GM13977 (cell line): Measurements from ENCODE around the gene TRIO.

ENCODE experiments used
- DNase-seq: peaks from one replicate; pipeline ENCODE4 v3.0.0; 2012; ENCODE audit warnings: low spot score
- in situ Hi-C: fragments of 300-500 bp; cut with MboI; formaldehyde crosslinking; loops from one replicate; pipeline ENCODE4 v1.12.0; 2022; ENCODE audit warnings: low sequenced_read_pairs, low pct_unique_long_range_greater_than_20kb, mixed read lengths, inconsistent platforms; ENCODE audit not compliant: unreplicated experiment
- TF ChIP-seq, protein P1 (sequence below): IDR thresholded peaks from 2 replicates; pipeline ENCODE4 v1.5.1; 2012; ENCODE audit warnings: mild to moderate bottlenecking, control low read depth; ENCODE audit not compliant: insufficient read depth; ENCODE audit errors: extremely low read depth, missing control alignments

TRIO gene

DNA sequence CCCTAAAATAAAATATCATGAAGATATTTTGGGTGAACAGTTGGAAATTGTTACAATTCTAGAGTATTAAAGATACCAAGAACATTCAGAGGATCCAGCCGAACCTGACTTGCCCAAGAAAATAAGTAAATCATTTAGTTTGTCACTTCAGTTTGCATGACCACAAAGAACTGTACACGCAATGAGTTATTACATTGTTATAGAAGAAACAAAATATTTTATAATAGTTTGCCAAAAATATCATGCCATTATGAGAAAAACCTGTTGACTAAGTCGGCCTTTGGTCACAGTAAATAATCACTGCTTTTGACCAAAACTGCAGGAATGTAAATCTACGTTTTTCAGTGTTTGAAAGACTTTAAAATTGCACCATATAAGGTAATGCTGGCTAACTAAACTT is 27.9 kb downstream of the TRIO start:
- in situ Hi-C loops = no loop called here
- no peak for DNase-seq

DNA sequence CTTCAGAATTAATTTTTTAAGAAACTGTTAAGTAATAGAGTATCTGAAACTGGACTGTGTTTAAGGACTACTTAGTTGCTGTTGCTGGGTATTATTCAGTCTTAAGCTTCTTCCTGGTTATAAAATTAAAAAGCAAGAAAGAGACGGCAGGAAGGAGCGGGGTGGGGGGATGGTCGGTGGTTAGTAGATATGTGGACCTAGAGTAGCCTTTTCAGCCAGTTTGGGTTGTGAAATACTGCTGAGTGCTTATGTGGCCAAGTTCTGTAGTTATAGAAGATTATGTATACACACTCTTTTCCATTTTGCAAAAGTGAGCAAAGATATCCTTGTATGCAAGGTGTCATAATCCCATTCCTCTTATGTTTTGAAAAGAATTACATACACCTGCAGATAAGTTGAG is 28.5 kb downstream of the TRIO start:
- TF ChIP-seq, protein P1, sequence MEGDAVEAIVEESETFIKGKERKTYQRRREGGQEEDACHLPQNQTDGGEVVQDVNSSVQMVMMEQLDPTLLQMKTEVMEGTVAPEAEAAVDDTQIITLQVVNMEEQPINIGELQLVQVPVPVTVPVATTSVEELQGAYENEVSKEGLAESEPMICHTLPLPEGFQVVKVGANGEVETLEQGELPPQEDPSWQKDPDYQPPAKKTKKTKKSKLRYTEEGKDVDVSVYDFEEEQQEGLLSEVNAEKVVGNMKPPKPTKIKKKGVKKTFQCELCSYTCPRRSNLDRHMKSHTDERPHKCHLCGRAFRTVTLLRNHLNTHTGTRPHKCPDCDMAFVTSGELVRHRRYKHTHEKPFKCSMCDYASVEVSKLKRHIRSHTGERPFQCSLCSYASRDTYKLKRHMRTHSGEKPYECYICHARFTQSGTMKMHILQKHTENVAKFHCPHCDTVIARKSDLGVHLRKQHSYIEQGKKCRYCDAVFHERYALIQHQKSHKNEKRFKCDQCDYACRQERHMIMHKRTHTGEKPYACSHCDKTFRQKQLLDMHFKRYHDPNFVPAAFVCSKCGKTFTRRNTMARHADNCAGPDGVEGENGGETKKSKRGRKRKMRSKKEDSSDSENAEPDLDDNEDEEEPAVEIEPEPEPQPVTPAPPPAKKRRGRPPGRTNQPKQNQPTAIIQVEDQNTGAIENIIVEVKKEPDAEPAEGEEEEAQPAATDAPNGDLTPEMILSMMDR = no peak
- DNase-seq = no peak
- in situ Hi-C loops = no loop called here

More for the DNA sequence above, 27.9 kb downstream of the TRIO start:
- TF ChIP-seq, protein P1 = no peak

DNA sequence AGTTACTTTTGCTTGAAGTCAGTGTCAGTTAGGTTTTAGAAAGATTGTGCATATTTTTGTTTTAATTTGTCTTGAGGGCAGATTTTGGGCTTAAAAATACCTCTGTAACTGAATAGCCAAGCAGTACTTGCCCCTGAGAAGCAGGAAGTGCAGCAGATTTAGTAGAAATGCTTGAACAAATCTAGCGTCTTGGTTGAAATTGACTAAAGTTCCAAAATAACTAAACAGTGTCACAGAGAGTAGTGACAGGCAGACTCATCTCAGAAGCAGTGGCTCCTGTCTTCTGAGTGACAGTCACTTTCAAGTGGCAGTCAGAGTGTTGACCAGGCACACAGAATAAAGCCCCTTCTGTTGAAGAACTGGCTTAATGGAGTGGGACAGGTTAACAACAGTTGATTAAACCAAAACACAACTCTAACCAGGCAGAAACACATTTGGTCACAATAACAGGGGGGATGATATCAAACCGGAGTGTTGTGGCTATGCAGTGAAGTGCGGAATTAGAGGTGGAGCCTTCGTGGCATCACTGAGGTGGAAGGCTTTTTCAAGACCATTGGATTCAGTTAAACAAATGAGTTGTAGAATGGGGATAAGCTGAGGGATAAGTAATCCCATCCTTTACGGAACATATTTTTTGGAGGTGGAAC is 29.1 kb downstream of the TRIO start:
- DNase-seq = peak; percentile 65
- in situ Hi-C loops = no loop called here
- TF ChIP-seq, protein P1 = no peak

DNA sequence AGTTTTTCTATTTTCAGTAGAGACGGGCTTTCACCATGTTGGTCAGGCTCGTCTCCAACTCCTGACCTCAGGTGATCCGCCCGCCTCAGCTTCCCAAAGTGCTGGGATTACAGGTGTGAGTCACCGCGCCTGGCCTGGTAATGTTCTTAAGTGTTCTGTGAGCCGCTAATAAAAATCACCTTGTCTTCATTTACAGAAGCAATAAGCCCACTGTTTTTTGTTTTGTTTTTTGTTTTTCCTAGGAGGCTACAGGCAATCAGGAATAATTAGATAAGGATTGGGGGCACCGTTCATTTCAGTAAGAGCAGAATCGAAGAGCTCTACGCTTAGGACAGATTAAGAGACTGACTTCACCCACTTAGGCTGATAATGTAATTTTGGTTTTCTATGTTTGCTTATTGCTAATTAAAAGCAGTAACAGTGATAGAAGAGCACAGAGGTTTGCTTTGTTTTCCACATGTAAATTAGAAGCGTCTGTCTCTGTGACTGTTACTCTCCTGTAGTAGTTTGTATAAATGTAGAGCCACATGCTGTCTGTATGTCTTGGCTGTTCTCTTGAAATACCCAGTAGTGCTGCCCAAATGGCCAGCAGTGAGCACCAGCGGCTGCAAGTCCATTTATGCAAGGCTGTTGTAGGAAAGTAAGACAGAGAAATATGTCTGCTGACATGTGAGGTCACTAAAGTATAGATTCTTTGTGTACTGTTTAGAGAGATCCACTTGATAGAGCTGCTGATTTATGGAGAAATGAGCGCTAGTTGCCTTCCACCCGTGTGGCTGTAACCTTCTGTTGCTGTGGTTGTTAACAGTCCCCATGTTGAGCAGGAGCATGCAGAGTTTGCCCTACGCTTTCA is 30.5 kb downstream of the TRIO start:
- TF ChIP-seq, protein P1 = no peak
- in situ Hi-C loops = no loop called here
- DNase-seq = no peak

DNA sequence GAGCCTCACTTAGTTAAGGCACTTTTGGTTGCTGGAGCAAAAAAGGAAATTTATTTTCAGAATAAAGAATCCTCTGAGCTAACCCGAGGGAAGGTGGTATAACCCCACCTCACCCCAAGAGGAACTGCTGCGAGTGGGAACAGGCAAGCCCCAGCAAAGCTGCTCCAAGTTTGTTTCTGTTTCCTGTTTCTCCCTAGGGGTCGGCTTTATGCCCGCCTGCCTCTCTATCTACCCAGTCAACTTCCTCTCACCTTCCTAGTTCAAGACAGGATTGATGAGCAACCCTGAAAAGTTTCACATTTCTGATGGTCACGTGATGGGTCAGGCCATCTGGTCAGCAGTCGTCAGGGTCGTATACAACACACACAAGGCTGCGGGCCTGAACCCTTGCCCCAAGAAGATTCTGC is 31.1 kb downstream of the TRIO start:
- in situ Hi-C loops = no loop called here
- no peak for DNase-seq
- TF ChIP-seq, protein P1 = no peak

DNA sequence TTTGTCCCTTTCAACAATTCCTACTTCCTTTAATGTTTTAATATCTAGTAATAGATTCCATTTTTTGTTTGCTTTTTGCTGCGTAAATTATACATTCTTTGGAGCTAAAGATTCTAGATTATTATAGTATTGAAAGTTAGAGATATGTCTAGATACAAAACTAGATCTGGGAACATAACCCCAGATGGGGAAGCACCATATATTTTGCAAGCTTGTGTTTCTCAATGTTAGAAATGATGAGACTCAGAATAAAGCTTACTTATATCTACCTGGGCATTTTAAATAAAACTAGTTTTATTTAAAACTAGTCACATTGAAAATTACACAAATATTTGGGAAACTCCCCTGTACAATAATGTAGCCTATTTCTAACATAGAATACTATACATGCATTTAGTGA is 32.2 kb downstream of the TRIO start:
- in situ Hi-C loops = no loop called here
- TF ChIP-seq, protein P1 = no peak
- no peak for DNase-seq
